Measurements from ENCODE around the gene ADAM30.
"Not testable (repeated sequence)": the region's sequence is repeated elsewhere in the genome, so short reads cannot be mapped to it uniquely, and the experiment has no call there.

Gene ADAM30

GRCh38 chr1:119874186-119874585 lies 22.1 kb downstream of the ADAM30 start:
- no peak for DNase-seq (ENCODE audit: low read depth)

DNA sequence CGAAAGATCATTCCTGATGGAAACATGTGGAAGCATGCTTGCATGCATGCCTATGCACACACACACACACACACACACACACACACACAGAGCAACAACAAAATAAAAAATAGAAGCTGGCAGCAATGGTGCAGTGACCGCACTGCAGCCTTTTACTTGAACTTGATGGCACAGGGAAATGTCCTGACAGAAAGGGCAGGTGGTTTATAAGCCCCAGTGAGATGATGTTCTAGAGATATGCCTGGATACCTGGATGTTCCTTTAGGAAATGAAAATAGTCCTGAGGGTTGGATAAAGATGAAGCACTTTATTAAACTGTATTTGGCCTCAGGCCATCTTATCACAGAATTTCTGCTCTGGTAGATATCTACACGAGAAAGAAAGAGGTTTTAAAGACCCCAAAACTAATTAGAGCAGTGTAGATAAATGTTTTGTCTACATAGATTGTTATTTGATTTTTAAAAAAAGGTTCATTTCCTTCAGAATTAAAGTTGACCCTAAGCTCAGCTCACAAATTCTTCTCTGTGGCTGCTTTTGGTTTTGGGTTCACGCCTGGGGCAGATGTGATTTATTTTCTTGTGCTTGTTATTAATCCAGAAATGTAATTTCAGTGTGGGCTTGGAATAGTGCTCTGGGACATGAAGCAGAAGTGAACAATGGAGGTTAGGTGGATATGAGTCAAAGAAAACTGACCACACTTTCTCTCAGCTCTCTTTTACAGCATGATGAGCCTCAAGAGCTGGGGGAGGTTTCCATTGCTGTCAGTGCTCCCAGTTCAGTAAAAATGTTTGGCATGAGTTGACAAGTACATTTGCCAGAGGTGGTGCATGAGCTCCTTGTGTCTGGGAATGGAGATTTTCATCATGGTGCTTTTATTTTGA lies 22.9 kb downstream of the ADAM30 start:
- peak; percentile 82 for DNase-seq (ENCODE audit: low read depth)

GRCh38 chr1:119871881-119872280 lies 24.4 kb downstream of the ADAM30 start:
- no peak for DNase-seq (ENCODE audit: low read depth)

DNA sequence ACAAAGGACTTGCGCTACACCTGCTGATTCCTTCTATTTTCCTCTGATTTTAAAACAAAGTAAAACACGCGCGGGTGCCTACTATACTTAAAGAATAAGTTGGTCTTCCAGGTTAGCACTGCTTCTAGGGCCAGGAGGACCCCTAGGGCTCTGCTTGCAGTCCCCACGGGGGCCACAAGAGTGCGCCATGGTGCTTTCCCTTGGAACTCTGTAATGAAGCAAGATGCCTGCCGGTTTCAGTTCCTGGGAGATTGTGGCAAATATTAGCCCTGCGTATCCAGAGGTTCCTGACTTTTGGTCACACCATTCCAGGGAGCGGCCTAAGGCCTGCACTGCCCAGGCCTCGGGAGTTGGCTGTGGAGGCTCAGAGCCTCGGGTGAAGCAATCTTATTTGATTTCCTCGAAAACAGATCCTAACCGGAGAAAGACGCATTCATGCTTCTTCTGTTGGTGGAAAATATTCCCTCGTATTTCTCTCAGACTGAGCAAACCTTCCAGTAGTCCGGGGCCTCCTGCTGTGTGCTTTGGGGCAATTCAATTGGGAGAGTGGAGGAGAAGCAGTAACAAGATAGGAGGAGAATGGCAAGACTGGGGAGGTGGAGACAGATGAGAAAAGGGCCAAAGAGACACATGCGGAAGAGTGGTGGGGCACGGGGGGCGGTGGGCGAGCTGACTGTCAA lies 25.3 kb downstream of the ADAM30 start:
- DNase-seq (ENCODE audit: low read depth), result peak; percentile 58

DNA sequence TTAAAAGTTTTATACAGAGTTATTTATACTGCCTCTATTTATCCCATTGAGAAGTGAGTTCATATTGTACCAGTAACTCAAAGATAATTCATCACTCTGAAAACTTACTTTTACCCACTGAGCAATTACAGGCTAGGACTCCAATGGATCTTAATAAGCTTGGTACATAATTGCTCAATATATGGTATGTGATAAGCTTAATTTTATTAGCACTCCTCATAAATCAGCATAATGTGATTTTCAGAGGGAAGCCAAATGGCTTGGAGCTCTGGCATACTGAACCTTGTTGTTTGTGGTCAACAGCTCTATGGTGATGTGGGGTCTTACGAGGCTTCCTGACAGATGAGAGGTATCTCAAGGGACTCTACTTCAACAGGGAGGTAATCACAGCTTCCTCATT lies 26.3 kb downstream of the ADAM30 start:
- DNase-seq (ENCODE audit: low read depth), result no peak

GRCh38 chr1:119868176-119868575 lies 28.1 kb downstream of the ADAM30 start:
- DNase-seq (ENCODE audit: low read depth), result no peak

DNA sequence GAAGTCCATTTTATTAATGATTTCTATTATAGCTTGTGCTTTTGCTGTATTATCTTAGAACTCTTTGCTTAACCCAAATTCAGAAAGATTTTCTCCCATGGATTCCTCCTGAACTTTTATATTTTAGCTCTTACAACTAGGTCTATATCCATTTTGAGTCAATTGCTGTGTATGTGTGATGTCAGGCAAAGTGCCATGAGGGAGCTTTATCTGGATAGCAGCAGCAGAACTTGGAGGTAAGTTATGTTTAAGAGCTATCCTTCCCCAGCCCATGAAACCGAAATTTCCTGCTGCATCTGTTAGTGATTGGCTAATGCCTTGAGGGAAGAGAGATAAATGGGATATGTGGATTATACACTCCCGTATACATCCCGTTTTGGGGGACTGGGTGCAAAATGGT lies 29.9 kb downstream of the ADAM30 start:
- DNase-seq (ENCODE audit: low read depth), result no peak

GRCh38 chr1:119865627-119866026 lies 30.7 kb downstream of the ADAM30 start:
- DNase-seq (ENCODE audit: low read depth), result peak; percentile 52

DNA sequence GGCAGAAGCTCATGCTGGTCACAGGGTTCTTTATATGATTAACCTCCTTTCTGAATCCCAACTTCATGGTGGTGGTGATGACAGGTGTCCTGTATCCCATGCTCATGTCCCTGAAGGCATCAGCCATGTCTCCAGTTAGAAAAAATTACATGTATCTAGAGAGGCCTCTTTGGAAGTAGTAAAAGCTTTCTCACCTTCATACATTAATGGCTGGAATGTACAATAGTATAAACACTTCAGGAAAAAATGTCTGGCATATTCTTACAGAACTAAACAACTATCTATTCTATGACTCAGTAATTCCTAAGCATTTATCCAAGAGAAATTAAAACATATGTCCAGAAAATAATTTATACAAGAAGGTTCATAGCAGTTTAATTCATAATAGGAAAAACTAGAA lies 34.0 kb downstream of the ADAM30 start:
- DNase-seq (ENCODE audit: low read depth), result no peak

DNA sequence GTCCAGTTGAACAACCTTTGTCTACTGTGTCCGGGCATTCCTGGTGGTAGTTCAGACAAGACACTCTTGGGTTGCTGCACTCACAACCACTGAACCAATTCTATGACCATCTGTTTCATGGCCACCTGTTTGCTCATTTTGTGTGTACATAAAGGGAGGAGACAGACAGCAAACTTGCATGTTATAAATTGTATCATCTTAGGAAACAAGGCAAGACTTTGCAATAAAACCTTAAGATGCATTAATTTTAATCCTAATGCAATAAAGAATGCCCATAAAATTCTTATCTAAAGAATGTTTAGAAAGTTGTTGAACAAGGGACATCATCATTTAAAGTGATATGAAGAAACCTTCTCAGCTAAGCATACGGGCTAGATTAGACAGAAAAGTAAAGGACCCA lies 34.8 kb downstream of the ADAM30 start:
- DNase-seq (ENCODE audit: low read depth), result no peak

DNA sequence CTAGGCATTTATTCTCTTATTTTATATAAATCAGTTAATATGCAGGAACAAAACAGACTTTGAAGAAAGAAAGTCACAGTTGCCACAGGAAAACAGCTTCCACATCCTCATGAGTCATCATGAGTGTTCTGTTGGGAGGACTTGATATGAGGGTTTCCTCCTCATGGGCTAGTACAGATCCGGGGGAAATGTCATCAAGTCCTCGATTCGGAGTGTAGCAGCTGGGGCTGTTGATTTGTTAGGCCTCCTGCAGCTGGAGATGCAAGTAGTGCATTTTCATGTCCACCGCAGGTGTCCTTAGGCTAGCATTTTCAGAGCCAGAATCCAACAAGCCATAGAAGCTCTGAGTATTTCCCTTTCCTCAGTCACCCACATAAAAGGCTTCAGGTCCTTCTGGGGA lies 36.7 kb downstream of the ADAM30 start:
- DNase-seq (ENCODE audit: low read depth), result peak; percentile 27

DNA sequence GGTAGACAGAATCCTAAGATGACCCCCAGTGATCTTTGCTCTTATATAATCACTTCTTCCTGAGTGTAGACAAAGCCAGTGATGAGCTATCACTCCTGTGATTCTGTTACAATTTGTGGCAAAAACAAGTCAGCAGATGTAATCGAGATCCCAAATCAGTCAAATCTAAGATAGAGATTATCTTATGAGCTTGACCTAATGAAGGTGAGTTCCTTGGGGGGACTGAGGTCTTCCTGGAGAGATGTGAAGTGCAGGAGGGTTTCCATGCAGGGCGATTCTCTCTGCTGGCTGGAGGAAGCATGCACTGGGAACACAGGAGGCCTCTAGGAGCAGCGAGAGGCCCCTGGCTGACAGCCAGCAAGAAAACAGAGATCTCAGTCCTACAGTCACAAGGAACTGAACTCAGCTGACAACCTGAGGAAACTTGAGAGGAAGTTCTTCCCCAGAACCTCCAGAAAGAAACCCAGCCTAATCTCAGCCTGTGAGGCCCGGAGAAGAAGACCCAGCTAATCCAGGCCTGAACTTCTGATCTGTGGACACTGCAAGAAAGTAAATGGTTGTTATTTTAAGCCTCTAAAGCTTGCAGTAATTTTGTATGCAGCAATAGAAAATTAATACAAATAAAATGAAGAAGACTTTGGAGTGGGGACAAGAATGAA lies 37.6 kb downstream of the ADAM30 start:
- DNase-seq (ENCODE audit: low read depth), result not testable (repeated sequence)

DNA sequence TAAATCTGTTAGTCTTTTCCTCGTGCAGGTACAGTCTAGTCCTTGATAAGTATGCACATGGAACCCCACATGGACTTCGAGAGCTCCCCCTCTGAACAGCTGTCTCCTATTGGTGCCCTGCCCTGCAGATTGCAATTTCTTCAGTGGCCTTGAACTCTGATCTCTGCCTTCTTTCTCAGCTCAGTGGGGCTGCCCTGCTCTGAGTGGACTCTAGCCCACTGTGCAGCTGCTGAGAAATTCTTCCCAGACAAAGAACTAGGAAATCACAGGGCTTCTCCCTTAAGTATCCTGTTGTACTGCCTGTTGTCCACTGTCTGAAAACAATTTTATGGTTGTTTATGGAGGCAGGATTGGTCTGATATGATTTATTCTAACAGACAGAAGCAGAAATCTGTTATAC lies 38.2 kb downstream of the ADAM30 start:
- no peak for DNase-seq (ENCODE audit: low read depth)

GRCh38 chr1:119853155-119853554 lies 43.2 kb downstream of the ADAM30 start:
- no peak for DNase-seq (ENCODE audit: low read depth)

- DNase-seq (ENCODE audit: low read depth), result not testable (repeated sequence)
Measured at GRCh38 chr1:119844206-119844605, 52.1 kb downstream of the ADAM30 start.

All from GM04504 (cell line).